Calu3 (cell line): ENCODE results near the gene TMEM170B. TPM values are rescaled to one million over a fixed set of nuclear protein-coding genes. Genes with fewer than 3 reads are reported as not detected.
A peak's percentile ranks its signal among the peaks of the same experiment; 100 is the strongest.
"Not testable (repeated sequence)": the region's sequence is repeated elsewhere in the genome, so short reads cannot be mapped to it uniquely, and the experiment has no call there.

Source experiments
- BruUV-seq: library from RNA; stranded (reverse); fragments of 400-500 nt; replicated peaks from 2 replicates; lab custom pipeline; 2021; lab: Mats Ljungman, UMichigan
- CTCF ChIA-PET: fragments of 300-600 bp; sonication (Branson Sonifier 250); formaldehyde crosslinking; loops from one replicate; lab custom pipeline; 2022; ENCODE audit warnings: antibody characterized with exemption; lab: Charles Lee
- DNase-seq: peaks from one replicate; pipeline ENCODE4 v3.0.0; 2022
- H3K27ac Mint-ChIP-seq: one replicate; pipeline ENCODE4 v1.8.0; 2022; ENCODE audit warnings: mixed read lengths; ENCODE audit not compliant: unreplicated experiment
- H3K27me3 Mint-ChIP-seq: one replicate; pipeline ENCODE4 v1.8.0; 2022; ENCODE audit warnings: mixed read lengths; ENCODE audit not compliant: unreplicated experiment
- H3K36me3 Mint-ChIP-seq: one replicate; pipeline ENCODE4 v1.8.0; 2022; ENCODE audit warnings: mild to moderate bottlenecking, moderate library complexity, mixed read lengths; ENCODE audit not compliant: insufficient read depth, unreplicated experiment
- H3K4me1 Mint-ChIP-seq: one replicate; pipeline ENCODE4 v1.8.0; 2022; ENCODE audit warnings: mild to moderate bottlenecking, low read depth, mixed read lengths; ENCODE audit not compliant: unreplicated experiment
- H3K4me3 Mint-ChIP-seq: one replicate; pipeline ENCODE4 v1.8.0; 2022; ENCODE audit warnings: mild to moderate bottlenecking, low read depth, moderate library complexity, mixed read lengths; ENCODE audit not compliant: unreplicated experiment
- H3K9me3 Mint-ChIP-seq: one replicate; pipeline ENCODE4 v1.8.0; 2022; ENCODE audit warnings: low read depth, mixed read lengths; ENCODE audit not compliant: unreplicated experiment
- intact Hi-C: fragments of 100-400 bp; cut with micrococcal nuclease; formaldehyde crosslinking; loops from one replicate; pipeline ENCODE4 v1.10.0; 2022; ENCODE audit not compliant: unreplicated experiment
- total RNA-seq: library from RNA; stranded (reverse); gene quantifications from 2 replicates; pipeline ENCODE4 v1.2.3, GENCODE V29; 2022
- TF ChIP-seq, protein P1 (sequence below): fragments of 200-600 bp; IDR thresholded peaks from one replicate; pipeline ENCODE4 v1.8.0; 2022; ENCODE audit warnings: antibody characterized with exemption; ENCODE audit not compliant: unreplicated experiment

TMEM170B gene
- total RNA-seq, 1 experiment from 2014 or later, result 2.2 TPM

DNA sequence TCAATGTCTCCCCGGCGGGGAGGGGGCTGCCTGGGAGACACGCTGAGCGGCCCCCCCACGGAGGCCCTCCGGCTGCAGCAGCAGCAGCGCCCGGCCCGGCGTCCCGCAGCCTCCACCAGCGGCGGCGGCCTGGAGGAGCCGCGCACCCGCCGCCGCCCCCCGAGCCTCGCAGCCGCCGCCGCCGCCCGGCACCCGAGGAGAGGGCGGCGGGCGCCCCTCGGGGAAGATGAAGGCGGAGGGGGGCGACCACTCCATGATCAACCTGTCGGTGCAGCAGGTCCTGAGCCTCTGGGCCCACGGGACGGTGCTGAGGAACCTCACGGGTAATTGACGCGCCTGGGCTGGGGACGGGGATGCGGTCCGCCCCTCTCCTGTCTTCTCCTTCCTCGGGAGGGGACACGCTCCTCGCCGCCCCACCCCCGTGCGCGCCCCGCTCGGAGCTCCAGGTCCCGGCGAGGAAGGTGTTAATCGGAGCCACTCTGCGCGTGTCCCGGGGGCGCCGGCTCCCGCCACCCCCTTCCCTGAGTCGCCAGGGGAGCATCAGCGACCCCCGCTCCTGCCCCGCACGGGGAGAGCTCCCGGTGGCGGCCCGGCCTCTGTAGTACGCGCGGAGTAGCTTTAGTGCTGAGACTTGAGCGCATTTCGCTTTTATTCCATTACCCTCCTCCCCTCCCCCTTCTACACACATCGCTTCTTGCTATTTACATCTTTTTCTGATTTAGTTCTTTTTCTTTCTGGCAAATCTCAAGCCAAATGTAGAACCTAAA, 686 bp downstream of the TMEM170B start:
- Mint-ChIP-seq H3K27ac (no peak overlapping the region), H3K9me3 (no peaks in the 10 kb centered on the region), H3K4me3 (peak overlapping the region; percentile 70), H3K36me3 (peaks cover 22% of the 10 kb centered on the region), H3K4me1 (no peaks in the 10 kb centered on the region), H3K27me3 (no peaks in the 10 kb centered on the region)
- TF ChIP-seq, protein P1, sequence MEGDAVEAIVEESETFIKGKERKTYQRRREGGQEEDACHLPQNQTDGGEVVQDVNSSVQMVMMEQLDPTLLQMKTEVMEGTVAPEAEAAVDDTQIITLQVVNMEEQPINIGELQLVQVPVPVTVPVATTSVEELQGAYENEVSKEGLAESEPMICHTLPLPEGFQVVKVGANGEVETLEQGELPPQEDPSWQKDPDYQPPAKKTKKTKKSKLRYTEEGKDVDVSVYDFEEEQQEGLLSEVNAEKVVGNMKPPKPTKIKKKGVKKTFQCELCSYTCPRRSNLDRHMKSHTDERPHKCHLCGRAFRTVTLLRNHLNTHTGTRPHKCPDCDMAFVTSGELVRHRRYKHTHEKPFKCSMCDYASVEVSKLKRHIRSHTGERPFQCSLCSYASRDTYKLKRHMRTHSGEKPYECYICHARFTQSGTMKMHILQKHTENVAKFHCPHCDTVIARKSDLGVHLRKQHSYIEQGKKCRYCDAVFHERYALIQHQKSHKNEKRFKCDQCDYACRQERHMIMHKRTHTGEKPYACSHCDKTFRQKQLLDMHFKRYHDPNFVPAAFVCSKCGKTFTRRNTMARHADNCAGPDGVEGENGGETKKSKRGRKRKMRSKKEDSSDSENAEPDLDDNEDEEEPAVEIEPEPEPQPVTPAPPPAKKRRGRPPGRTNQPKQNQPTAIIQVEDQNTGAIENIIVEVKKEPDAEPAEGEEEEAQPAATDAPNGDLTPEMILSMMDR, result no peak
- BruUV-seq, result no TSS peak
- intact Hi-C loops, result no loop called here
- CTCF ChIA-PET, result interaction anchor here (0.5 kb wide), 1 partner anchor 589 kb away, joined by 3 read pairs; no protein-coding TSS in a partner anchor
- DNase-seq, result peak; percentile 6

DNA sequence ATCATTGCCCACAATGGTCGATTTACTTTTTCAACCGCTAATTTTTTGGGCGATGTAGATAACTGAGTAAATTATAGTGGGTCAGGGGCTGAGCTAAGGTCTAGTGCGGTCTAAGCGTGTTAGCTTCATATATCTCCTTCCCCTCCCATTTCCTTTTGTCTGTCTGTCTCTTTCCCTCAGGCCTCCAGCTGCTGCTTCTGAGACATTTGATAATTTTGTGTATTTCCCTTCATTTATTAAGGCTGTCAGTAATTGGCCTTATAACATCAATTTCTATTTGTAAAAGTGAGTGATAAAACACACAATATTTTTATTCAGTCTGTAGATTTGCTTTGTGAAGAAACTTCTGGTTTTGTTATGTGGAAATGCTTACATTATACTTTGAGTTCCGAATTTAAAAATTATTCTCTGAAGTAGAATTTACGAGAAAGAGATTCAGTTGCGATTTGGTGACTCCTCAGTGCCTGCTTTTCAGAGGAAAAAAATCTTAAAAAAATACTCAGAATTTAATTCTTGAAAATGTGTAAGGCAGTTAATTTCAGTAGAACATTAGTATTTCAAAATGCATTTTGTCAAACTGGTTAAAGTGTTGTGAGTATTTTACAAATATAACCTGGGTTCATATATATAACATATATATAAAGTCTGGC, 1.4 kb downstream of the TMEM170B start:
- Mint-ChIP-seq H3K4me3 (peak overlapping the region; percentile 70), H3K27ac (no peak overlapping the region), H3K27me3 (no peaks in the 10 kb centered on the region), H3K4me1 (no peaks in the 10 kb centered on the region), H3K9me3 (no peaks in the 10 kb centered on the region), H3K36me3 (peaks cover 22% of the 10 kb centered on the region)
- no peak for DNase-seq
- TF ChIP-seq, protein P1, result no peak
- CTCF ChIA-PET, result no interaction called here
- BruUV-seq, result TSS peak; percentile 59
- intact Hi-C loops, result no loop called here

DNA sequence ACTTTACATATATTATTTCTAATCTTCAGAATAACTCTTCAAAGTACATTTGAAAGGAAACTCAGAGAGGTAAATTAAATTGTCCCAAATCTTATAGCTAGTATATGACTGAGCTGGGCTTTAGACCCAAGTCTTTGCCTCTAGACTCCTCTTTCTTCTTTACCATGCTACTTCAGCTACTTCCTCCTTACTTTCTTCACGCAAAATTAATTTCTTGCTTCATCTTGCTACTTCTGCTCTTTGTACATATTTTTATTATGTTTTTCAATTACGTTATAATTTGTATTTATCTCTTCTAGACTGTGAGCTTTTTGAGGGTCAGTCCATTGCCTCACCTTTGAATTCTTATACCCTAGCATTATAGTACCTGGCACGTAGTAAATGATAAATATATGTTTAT, 5.3 kb downstream of the TMEM170B start:
- Mint-ChIP-seq H3K36me3 (peaks cover 13% of the 10 kb centered on the region), H3K27me3 (no peaks in the 10 kb centered on the region), H3K4me1 (no peaks in the 10 kb centered on the region), H3K27ac (no peak overlapping the region), H3K9me3 (no peaks in the 10 kb centered on the region), H3K4me3 (no peak overlapping the region)
- TF ChIP-seq, protein P1, result no peak
- intact Hi-C loops, result no loop called here
- DNase-seq, result no peak
- BruUV-seq, result no TSS peak
- CTCF ChIA-PET, result no interaction called here

DNA sequence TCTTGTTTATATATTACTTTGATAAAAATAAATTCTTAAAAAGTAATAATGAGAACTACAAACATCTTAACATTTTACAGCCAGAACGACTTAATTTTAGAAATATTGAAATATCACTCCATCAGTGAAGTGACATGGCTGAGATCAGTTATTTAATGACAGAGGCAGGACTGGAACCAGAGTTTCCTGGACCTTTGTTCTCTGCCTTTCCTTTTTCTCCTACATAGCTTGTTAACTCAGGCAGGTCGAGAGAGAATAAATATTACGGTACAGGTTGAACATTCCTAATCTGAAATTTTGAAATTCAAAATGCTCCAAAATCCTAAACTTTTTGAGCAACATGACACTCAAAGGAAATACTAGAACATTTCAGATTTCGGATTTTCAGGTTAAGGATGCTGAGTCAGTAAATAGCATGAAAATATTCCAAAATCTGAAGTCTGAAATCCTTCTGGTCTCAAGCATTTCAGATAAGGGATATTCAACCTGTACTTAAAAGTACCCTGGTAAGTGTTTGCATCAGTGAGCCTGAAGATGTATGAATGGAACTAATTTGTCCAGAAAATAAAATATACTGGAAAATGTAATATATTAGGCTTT, 6.5 kb downstream of the TMEM170B start:
- BruUV-seq, result no TSS peak
- intact Hi-C loops, result no loop called here

DNA sequence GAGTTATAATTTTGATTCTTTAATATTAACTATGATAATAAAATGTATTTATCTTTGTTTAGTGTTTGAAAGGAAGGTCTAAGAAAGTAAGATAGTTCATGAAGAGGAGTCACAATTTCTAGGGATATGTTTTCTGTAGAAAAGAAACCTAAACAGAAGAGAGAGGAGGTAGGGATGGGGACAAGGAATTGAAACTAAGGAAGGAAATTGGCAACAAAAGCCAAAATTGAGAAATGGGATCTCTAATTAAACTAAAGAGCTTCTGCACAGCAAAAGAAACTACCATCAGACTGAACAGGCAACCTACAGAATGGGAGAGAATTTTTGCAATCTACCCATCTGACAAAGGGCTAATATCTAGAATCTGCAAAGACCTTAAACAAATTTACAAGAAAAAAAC, 10.3 kb downstream of the TMEM170B start:
- CTCF ChIA-PET, BruUV-seq, H3K27ac Mint-ChIP-seq, H3K9me3 Mint-ChIP-seq, H3K27me3 Mint-ChIP-seq, intact Hi-C loops, H3K4me1 Mint-ChIP-seq, H3K36me3 Mint-ChIP-seq, DNase-seq, H3K4me3 Mint-ChIP-seq: not testable (repeated sequence)

More for the DNA sequence above, 6.5 kb downstream of the TMEM170B start:
- CTCF ChIA-PET, result no interaction called here
- H3K9me3 Mint-ChIP-seq, result no peaks in the 10 kb centered on the region
- no peaks in the 10 kb centered on the region for H3K27me3 Mint-ChIP-seq
- no peak overlapping the region for H3K27ac Mint-ChIP-seq
- peaks cover 1% of the 10 kb centered on the region for H3K36me3 Mint-ChIP-seq
- TF ChIP-seq, protein P1, result no peak
- H3K4me1 Mint-ChIP-seq, result no peaks in the 10 kb centered on the region
- no peak for DNase-seq
- H3K4me3 Mint-ChIP-seq, result no peak overlapping the region

DNA sequence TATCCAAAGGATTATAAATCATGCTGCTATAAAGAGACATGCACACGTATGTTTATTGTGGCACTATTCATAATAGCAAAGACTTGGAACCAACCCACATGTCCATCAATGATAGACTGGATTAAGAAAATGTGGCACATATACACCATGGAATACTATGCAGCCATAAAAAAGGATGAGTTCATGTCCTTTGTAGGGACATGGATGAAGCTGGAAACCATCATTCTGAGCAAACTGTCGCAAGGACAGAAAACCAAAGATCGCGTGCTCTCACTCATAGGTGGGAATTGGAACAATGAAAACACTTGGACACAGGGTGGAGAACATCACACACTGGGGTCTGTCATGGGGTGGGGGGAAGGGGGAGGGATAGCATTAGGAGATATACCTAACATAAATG, 11.0 kb downstream of the TMEM170B start:
- H3K36me3 Mint-ChIP-seq, DNase-seq, H3K27ac Mint-ChIP-seq, H3K4me3 Mint-ChIP-seq, CTCF ChIA-PET, BruUV-seq, intact Hi-C loops, H3K9me3 Mint-ChIP-seq, H3K4me1 Mint-ChIP-seq, H3K27me3 Mint-ChIP-seq: not testable (repeated sequence)
